ENCODE results near the gene PNMA1.

The PNMA1 gene

DNA sequence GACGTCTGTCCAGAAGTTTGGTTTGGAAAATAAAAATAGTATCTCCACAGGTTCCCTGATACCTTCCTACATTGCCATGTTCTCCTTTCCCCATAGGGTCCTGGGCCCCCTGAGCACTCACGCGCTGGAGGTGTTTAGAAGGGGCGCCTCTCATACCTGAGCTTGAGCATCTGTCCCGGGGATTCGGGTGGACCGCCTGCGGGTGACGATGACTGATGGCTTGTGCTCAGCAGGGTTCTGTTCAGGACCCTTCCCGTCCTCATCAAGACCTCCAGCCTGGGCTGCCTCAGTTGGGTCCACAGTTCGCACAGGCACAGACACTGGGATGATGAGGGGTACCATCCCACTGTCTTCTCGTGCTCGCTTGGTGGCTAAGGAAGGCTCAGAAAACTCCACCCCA, 22.7 kb upstream of the PNMA1 start:
- no peak for DNase-seq

DNA sequence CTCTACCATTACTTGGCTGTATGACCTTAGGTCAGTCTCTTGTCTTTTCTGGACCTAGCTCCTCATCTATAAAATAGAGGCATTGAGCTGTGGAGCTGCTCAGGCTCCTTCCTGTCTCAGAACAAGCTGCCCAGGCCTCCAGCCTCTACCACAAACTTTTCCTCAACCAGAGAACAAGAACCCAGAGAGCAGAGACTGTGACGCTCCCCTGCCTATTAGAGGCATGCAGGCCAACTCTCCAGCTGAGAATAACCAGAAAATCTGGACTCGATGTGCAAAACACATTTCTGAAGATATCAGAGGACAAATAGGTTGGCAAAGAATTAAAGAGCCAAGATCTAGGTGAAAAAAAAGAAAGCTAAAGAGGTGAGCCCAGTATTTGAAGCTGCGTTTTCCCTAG, 17.8 kb upstream of the PNMA1 start:
- DNase-seq = no peak

DNA sequence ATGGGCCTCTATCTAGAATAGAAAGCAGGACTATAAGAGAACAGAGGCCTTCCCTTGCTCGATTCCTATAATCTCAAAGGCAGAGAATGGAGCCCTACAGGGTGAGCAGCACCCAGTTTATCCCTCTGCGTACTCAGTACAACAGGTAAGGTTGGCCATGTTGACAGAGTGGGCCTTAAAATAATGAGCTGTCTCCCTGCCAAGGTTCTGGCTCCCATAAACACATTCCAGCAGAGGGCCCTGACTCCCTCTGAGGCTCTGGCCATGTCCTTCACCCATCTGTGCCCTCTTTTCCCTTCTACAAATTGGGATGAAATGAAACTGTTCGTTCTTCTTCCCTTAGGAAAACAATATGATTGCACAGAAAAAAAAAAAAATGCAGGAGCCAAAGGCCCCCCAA, 16.9 kb upstream of the PNMA1 start:
- no peak for DNase-seq

DNA sequence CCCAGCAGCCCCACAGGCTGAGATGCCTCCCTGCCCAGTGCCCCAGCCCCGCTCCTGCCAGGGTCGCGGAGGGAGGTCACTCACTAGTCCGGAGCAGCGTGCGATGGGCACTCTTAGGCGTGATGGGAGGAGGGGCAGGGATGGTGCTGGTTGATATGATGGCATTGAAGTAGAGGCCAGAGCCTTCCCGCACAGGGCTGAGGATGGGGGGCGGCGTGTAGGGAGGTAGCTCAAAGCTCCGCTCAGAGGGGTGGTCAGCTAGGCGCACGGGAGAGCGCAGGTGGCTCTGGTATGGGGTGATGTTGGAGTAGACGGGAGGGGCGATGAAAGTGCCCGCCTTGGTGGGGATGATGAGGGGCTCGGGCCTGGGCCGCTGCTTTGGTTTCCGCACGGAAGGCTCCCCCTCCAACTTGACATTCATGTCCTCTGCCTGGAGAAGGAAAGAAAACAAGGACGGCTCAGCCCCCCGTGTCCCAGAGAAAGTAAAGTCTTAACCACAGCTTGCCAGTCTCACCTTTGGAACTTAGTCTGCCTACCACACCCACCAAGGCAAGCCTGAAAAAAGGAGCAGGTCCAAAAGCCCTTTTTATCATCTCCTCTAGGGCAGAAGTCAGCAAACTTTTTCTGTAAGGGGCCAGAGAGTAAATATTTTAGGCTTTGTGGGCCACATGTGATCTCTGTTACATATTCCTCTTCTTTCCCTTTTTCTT, 15.5 kb upstream of the PNMA1 start:
- no peak for DNase-seq

DNA sequence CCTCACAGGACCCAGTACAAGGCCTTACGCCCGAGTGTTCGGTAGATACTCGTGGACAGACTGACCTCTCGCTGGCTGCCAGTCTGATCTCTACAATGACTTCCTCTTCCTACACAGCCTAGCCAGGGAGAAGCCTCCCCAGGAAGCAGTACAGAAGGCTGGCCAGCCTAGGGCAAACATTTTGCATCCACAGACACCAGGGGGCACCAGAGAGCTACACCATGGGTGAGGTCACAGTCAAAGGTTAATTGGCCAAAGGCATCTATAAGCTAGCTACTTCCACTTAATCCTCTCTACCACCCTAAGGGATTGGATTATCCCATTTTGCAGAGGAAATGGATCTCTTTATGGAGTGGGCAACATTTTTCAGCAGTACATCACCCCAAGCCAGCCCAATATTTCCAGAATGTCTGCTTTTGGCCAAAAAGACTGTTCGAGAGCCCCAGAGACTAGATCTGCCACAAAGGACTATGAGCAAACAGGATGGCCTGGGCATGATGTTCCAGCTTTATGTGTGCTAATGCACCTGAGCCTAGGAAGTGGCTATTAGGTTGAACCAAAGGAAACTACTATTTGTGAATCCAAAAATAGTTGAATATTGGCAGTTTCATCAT, 14.6 kb upstream of the PNMA1 start:
- DNase-seq = peak; percentile 81

DNA sequence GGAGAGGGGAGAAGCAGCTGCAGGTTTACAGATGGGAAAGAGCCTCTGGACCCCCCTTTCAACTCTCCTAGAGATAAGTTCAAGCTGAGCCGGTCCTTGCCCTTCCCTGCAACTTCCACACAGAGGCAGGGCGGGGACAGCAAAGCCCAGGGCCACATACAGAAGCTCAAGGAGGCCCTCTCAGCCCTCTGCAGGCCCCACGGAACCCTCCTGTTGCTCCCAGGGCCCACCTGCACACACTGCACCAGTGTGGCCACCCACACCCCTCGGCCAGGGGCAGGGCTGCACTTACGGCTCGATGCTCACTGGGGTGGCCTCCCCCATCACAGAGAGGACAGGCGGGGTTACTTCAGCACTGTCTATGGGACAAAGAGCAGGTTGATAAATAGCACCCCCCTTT, 13.0 kb upstream of the PNMA1 start:
- DNase-seq = no peak

DNA sequence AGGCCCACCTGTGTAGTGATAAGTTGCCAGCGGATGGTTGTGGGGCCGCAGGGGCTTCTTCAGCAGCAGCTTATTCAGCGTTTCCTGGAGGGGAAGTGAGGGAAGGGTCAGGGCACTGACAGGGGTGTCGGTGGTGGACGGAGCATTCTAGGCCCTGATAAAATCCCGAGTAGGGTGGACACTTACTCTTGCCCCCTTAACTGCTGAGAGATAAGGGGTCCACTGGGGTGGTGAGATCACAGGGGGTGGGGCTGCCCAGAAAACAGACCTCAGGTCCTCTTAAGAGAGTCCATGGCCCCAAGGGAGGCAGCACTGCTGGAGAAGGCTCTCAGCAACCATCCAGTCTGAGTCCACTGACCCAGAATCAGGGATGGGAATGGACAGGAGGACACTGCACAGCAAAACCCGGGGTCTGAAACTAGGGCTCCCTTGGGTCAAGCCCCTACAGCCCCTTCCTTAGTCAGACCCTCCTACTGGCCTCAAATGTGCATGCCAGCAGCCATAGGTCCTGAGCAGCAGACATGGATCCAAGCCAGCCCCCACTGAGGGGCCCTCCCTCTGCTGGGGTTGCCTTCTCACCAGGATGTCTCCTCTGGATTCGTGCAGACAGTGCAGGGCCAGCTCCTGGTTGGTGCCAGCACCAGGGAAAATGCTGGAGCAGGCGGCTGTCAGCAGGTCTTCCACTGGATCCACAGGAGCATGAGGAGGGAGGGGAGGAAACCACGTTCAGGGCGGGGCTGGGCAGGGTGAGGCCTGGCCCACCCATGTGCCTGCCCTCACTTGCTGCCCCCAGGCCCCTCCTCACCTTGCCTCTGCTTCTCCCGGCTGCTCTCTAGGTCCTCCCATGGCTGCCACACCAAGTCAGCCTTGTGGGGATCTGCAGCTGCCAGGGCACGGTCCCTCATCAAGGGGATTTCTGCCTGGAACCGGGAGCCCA, 12.1 kb upstream of the PNMA1 start:
- no peak for DNase-seq

DNA sequence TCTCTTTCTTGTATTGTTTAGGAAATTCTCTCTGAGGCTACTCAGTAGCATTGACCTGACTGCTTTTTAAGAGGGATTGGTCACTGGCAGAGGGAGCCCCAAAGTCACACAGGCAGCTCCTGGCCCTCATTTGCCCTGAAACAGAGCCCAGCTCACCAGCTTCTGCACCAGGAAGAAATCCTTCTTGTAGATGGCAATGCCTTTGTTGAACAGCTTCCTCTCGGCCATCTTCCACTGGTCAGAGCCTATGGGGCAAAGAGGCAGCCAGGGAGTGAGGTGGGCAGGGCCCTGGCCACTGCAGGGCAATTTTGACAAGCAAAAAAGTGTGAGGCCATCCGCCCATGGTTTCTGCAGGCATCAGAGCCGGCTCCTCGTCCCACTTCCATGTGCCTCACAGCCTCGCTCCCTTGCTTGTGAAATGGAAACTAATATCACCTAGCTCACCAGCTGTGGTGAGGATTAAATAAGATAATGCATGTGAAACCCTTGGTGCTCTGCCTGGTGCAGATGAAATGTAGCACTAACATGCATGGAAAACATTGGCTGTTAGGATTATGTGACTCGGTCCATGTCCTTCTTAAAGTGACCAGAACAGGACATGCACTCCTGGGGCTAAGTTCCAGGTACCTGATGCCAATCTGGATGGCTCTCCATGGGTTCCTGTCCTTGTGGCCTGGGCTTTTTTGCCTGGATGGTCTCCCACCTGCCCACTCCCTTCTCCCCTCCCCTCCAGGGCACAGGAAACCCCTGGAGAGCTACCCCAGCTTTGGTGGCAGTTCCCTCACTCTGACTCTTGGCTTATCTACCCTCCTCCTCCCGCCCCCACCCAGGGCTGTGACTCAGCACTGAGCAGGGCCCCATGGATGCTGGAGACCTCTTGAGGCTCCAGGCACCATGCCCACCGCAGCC, 11.2 kb upstream of the PNMA1 start:
- DNase-seq = no peak

DNA sequence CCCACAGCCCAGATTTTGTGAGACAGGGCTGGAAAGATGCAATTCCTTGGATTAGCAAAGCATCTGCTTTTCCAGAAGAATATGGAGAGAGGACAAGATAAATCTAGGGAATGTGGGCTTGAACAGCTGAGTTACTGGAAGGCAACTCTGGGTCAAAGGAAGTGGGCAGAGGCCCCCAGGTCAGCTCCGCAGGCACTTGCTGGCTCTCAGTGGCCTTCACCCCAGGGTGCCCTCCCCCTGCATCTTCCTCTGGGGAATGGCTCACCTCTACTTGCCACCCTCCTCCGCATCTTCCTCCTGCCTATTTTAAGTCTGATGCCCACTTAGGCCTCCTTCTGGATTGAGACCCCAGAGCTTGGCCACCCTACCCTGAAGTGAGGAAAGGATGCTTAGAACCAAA, 10.5 kb upstream of the PNMA1 start:
- no peak for DNase-seq

DNA sequence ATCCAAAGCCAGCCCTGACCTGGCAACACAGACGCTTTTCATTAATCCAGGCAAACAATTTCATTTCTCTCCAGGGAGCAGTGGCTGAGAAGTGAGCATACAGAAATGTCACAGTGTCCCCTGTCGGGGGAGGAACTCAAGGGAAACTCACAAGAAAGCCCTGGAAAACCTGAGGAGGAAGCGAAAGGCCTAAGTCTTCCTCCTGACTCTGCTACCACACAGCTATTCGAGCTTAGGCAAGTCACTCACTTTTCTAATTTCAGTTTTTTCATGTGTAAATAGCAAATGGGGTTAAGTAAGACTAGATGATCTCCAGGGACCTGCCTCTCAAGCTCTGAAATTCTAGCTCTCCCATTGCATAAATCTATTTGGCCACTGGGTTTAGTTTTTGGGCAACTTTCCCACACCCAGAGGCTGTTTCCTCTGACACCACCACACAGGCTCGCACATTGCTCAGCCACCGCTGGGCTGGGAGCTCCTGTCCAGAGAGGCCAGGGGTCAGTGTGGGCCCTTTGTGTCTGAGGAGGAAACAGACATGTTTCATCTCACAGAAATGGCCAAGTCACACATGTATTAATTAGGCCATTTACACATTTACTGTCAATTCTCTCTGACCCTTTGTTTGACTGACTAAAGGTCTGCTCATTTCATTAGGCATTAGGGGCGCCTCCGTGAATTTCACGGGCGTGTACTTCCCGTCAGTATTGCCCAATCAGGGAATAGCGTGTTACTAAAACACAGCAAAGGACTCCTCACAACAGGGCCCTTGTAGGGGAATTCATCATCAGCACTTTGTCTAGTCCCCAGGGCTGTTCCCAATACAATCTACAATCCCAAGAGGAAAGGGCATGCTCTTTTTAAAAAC, 9.8 kb upstream of the PNMA1 start:
- no peak for DNase-seq

DNA sequence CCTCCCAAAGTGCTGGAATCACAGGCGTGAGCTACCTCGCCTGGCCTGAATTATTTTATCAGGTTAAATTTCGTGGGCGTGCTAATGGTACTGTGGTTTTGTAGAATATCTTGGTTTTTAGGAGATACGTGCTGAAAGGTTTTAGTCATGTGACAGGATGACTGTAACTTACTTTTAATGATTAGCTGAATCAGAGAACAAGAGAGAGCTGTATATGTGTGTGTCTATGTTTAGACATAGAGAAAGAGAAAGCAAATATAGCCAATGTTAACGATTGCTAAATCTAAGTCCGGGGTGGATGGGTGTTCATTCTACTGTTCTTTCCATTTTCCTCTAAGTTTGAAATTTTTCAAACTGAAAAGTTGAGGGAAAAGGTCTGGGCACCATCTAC, 9.2 kb upstream of the PNMA1 start:
- DNase-seq = no peak

DNA sequence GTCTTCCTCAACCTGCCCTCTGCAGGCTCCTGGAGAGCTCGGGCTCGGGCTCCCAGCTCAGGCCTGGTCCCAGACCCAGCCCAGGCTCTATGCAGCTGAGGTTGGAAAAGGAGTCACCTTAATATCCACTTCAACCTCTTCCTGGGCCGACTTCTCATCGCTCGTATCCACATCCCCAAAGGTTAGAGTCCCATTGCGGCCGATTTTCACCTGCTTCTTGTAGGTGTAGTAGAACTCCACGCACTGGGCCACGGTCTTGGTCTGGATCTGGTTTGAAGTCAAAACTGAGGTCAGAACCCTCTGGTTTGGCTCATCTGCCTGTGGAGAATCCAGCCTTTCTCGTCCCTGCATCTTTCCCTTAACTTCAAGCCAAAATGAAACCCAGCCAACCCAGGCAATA, 8.4 kb upstream of the PNMA1 start:
- no peak for DNase-seq

DNA sequence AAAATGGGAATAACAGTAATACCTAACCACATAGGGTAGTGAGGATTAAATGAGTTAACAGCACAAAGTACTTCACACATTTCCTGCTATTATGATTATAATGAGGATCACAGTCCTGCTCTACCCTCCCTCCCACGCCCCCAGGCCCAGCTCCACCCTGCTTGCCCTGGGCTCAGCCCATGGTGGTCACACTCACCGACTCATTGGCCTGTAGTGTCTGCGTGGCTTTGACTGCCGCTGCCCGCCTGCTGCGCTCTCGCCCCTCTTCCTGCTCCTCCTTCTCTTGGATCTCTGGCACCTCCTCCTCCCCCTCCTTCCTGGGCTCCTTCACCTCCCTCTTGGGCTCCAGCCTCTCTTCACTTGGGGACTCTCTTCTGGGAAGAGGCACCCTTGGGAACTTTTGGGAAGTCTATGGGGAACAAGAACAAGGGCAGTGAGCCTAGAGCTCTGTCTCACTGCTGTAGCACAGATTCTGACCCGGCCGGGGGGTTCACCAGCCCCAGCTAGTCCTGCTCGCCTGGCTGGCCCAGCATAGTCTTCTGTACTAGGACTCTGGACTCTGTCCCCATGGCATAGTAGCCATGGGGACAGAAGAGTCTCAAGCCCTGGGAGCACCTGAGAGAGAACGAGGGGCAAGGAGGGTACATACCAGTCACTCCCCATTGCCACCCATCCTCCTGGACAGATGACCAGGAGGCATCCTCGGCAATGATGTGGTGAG, 7.1 kb upstream of the PNMA1 start:
- no peak for DNase-seq

DNA sequence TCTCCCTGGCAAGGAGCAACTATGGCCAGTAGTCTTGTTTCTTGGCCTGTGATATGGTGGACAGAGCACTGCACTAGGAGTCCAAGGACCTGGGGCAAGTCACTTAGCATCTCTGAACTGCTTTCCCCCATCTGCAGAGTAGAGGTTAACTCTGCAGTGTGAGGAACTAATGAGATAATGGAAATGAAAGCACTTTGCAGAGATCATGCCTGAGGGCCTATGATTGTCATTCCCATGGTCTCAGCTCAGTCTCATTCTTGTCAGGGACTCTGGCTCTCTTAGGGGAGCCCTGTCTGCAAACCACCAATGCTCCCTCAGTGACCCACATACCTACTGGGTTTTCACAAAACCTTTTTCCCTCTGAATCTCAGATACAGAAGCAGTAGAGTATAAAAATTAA, 6.5 kb upstream of the PNMA1 start:
- DNase-seq = no peak

DNA sequence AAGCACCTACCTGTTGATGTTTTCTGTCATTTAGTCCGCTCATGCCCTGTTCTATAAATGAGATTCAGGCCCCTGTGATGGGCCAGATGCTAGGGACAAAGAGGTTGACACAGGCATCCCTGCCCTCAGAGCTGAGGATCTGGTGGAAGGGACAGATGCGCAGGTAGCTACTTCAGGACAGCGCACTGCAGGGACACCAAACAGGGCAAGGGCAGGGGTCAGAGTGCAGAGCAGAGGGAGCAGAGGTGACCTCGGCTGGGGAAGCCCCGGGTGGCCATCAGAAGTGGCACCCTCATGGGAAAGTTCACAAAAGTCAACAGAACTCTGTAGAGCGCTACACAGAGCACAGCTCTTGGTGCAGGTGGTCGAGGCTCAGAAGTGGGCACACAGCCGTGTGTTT, 5.6 kb upstream of the PNMA1 start:
- DNase-seq = no peak

DNA sequence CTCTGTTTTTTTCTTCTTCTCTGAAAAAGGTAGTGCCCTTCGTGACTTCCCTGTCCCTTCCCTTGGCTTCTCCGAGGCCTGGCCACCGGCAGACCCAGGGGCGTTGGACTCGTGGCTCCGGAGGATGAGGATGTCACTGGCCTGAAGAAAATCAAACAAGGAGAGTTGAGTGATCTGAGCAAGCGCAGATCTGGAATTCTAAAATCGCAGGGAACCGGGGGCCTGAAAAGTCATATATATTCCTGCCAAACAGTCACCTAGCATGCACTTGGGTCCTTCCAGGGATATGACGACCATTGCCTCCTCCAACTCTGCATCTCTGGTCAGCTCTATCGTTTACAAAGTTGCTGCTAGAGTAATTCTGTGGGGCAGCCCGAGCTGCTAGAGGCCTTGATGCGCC, 5.2 kb upstream of the PNMA1 start:
- DNase-seq = no peak

DNA sequence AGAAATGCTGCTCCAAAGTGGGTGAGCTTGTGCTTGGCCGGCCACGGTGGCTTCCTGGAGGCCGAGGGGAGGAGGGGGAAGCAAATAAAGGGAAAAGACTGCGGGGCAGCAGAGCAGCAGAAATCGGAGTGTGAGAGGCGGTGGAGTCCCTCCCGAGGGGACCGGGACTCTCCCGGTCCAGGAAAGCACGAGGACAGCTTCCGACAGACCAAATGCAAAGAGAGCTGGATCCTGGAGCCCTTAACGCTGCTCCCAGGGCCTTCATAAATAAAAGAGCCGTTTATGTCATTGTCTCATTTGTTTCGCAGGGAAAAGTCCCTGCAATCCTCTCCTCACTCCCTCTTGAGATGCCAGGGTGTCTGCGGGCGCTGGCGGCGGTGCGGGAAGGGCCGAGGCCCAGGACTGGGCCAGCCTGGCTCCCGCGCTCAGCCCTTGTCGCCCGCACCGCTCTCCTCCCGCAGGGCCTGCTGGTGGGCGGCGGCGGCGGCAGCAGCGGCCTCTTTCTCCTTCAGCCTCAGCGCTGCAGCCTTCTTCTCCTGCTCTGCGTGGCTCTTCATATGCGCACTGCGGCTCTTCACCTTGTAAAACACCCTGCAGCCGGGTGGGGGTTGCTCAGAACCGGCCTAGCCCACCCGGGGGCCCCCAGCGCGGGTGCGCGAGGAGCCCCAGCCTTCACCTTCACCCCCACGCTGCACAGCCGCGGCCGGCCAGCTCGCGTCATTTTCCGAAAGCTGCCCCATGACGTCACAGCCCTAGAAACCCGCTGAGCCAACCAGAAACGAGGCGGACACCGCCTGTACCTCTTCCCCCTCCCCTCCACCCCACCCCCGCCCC, 4.5 kb upstream of the PNMA1 start:
- DNase-seq = no peak

DNA sequence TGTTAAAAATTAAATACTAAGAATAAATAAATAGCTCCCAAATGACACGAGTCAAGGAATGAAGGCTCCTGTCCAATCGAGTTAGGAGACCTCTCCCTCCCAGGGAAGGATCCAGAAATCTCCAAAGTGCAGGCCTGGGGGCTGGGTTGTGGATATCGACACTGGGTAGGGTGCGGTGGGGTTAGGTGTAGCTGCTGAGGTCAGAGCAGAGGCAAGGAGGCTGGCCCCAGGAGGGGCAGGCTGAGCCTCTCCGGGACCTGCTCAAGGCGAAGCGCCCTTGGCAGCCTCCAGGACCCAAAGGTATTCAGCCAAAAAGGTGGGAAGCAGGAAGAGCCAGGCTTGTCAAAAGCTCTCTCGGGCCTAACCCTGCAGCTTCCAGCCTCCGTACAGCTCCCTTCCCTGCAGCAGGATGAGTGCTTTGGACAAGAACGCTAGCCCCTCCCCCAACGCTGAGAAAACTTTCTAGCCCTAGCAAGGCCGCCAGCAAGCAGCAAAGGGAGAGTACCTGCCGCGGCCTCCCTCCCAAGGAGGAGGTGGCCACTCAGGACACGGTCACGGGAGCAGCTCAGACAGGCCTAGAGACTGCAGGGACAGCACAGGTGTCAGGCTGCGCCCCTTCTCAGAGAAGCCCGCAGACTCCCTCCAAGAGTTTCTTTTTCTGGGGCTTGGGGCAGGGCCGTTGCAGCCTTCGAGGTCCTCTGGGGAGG, 3.7 kb upstream of the PNMA1 start:
- no peak for DNase-seq

DNA sequence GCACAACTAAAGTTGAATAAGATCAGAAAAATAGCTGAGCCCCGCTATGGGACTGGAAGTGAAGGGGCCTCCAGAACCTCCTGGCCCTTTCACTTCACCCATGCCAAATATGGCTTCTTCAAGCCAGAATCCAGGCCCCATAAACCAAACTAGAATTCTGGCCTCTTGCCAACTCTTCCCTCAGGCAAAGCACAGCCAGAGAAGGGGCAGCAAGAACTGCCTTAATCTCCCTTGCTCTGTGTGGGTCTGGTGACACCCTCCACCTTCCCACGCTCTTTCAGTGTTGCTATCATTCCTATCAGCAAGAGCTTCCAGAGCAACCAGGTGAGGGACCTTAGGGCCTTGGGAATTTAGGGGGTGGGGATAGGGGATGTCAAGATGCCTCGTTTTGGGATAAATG, 3.1 kb upstream of the PNMA1 start:
- no peak for DNase-seq

DNA sequence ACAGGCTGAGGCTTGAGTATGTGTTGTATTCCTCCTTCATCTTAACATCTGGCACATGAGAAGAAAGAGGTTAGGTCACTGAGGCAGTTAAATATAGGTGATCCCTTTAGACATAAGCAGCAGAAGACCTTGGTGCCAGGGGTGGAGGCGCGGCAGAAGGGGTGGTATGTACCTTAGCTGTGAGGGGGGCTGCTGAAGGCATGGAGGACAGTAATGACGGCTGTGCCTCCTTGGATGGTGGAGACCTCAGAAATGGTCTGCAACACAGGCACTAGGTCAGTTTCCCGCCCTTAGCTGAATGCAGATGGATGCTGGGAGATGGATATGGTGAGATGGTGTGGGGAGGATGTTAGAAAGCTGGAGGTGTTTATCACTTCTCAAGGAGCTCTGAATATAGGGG, 1.5 kb upstream of the PNMA1 start:
- no peak for DNase-seq

All from KG1 (cell line).